Chondrocyte (in vitro differentiated cells): ENCODE data around the gene PRPF31. TPM values are rescaled to one million over a fixed set of nuclear protein-coding genes. Genes with fewer than 3 reads are reported as not detected.
A peak's percentile ranks its signal among the peaks of the same experiment; 100 is the strongest.

Experiments
- DNase-seq: peaks from one replicate; pipeline ENCODE4 v3.0.0; 2021; ENCODE audit warnings: mixed read lengths, low spot score
- H3K27ac Mint-ChIP-seq: one replicate; pipeline ENCODE4 v1.8.0; 2021; ENCODE audit warnings: mild to moderate bottlenecking, moderate library complexity, mixed read lengths; ENCODE audit not compliant: unreplicated experiment
- H3K27me3 Mint-ChIP-seq: 2 replicates; pipeline ENCODE4 v1.8.0; 2021; ENCODE audit warnings: low read depth, mixed read lengths
- H3K36me3 Mint-ChIP-seq: 2 replicates; pipeline ENCODE4 v1.8.0; 2021; ENCODE audit warnings: low read depth, mixed read lengths
- H3K4me1 Mint-ChIP-seq: 2 replicates; pipeline ENCODE4 v1.8.0; 2021; ENCODE audit warnings: low read depth, mild to moderate bottlenecking, mixed read lengths
- H3K4me3 Mint-ChIP-seq: one replicate; pipeline ENCODE4 v1.8.0; 2021; ENCODE audit warnings: mild to moderate bottlenecking, moderate library complexity, mixed read lengths; ENCODE audit not compliant: unreplicated experiment
- H3K9me3 Mint-ChIP-seq: 2 replicates; pipeline ENCODE4 v1.8.0; 2021; ENCODE audit warnings: low read depth, mixed read lengths
- CTCF ChIP-seq: fragments of 200-600 bp; sonication (generic); IDR thresholded peaks from 2 replicates; pipeline ENCODE4 v1.5.0; 2021; ENCODE audit warnings: antibody characterized with exemption, mild to moderate bottlenecking, moderate library complexity
- total RNA-seq: library from RNA; stranded (reverse); gene quantifications from 3 replicates; pipeline ENCODE4 v1.2.1, GENCODE V29; 2021

PRPF31 gene
- total RNA-seq, 1 donor from 2014 or later = 45.8 TPM

GRCh38 chr19:54156490-54156889 is 40.9 kb downstream of the PRPF31 start:
- Mint-ChIP-seq H3K9me3 (no peaks in the 10 kb centered on the region), H3K36me3 (peaks cover 22% of the 10 kb centered on the region), H3K4me3 (no peak overlapping the region), H3K4me1 (peaks cover 36% of the 10 kb centered on the region), H3K27me3 (no peaks in the 10 kb centered on the region), H3K27ac (no peak overlapping the region)
- no peak for TF ChIP-seq CTCF
- no peak for DNase-seq

GRCh38 chr19:54156953-54157352 is 41.4 kb downstream of the PRPF31 start:
- Mint-ChIP-seq H3K4me3 (no peak overlapping the region), H3K9me3 (no peaks in the 10 kb centered on the region), H3K27ac (peak overlapping the region; percentile 69), H3K36me3 (peaks cover 19% of the 10 kb centered on the region), H3K27me3 (no peaks in the 10 kb centered on the region), H3K4me1 (peaks cover 38% of the 10 kb centered on the region)
- no peak for DNase-seq
- TF ChIP-seq CTCF = no peak

DNA sequence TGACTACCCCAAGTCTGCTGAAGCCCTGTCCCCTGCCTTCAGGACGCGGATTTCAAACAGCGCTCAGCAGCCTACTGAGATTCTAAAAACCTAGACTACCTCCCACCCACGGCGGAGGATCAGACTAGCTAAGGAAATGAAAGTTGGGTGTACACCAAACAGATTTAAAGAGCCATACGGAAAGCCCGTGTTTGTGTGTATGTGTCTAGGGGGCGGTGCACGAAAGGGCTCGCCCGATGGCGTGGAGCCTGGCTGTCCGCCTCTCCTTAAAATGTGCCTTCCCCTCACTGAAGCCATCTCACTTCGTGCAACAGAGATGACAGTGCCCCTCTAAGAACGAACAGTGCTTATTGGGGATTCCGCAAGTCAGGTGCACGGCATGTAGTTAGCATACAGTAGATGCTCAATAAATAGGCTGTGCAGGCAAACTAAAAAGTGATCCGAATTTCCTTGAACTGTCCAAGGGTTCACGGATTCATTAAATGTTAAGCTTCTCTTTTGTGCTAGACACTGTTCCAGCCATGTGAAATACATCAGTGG is 43.3 kb downstream of the PRPF31 start:
- peak overlapping the region; percentile 100 for H3K27ac Mint-ChIP-seq
- no peaks in the 10 kb centered on the region for H3K27me3 Mint-ChIP-seq
- peaks cover 14% of the 10 kb centered on the region for H3K36me3 Mint-ChIP-seq
- TF ChIP-seq CTCF = no peak
- peak overlapping the region; percentile 94 for H3K4me3 Mint-ChIP-seq
- no peak for DNase-seq
- peaks cover 41% of the 10 kb centered on the region for H3K4me1 Mint-ChIP-seq
- H3K9me3 Mint-ChIP-seq = no peaks in the 10 kb centered on the region

DNA sequence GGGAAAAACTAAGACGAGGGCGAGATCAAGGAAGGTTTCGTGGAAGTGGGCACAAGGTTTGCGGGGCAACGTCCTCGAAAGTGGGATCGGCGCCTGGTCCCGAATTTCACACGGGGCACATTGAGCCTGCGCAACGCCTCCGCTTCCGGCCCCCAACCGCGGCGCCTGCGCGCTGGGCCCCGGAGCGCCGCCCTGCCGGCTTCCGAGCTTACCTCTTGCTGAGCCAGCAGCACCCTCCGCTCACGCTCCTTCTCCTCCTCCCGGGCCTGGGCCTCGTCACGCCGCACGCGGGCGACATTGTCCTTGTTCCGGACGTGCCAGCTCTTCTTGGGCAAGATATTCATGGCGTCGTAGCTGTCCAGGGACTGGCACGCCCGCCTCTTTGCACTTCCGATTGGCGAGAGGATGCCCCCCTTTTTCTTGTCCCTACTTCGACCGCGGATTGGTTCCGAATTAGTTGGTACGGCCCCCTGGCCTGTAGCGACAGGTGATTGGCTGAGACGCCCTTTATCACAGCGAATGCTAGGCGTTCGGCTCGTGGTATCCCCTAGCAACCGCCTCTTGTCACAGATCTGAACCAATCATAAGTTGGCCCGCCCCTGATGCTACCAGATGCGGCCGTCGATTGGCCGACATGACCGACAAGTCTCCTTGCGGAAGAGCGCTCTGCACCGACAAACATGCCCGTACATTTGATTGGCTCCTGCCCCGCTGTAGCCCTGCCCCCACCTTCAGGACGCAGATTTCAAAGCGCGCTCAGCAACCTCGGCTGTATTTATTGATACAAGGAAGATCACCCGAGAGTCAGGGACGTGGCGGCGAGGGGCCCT is 44.0 kb downstream of the PRPF31 start, which contains the start of gene LENG1:
Gene LENG1 (minus strand): TSS at position 370 of the 830 bp plus-strand sequence. CDS start 26 bp downstream, at position 344.
- H3K4me3 Mint-ChIP-seq = peak within 1 kb of the TSS; percentile 94

More for the DNA sequence above, 44.0 kb downstream of the PRPF31 start, which contains the start of gene LENG1:
- peaks cover 45% of the 10 kb centered on the region for H3K4me1 Mint-ChIP-seq
- peak; percentile 100 for DNase-seq
- H3K27ac Mint-ChIP-seq = peak within 1 kb of the TSS; percentile 100
- H3K36me3 Mint-ChIP-seq = peaks cover 11% of the 10 kb centered on the region
- TF ChIP-seq CTCF = peak; percentile 76
- no peaks in the 10 kb centered on the region for H3K27me3 Mint-ChIP-seq
- H3K9me3 Mint-ChIP-seq = no peaks in the 10 kb centered on the region
